Skeletal muscle tissue (tissue), 4 donors: ENCODE results near the gene FAM3B. TPM values are rescaled to one million over a fixed set of nuclear protein-coding genes. Genes with fewer than 3 reads are reported as not detected.

ENCODE experiments used
- H3K27ac ChIP-seq: one replicate; pipeline ENCODE4 v1.7.0; 2013; ENCODE audit warnings: mild to moderate bottlenecking, low read depth, low read length, inconsistent platforms
- H3K27me3 ChIP-seq, 3 donors: one replicate each; pipeline ENCODE4 v1.7.0; 2013; ENCODE audit warnings: low read length in 3 of 3; ENCODE audit not compliant: control insufficient read depth in 3 of 3, insufficient read depth in 3 of 3
- H3K36me3 ChIP-seq, 3 donors: one replicate each; pipeline ENCODE4 v1.7.0; 2013; ENCODE audit warnings: low read length in 3 of 3; ENCODE audit not compliant: control insufficient read depth in 3 of 3, insufficient read depth in 3 of 3
- H3K4me1 ChIP-seq, 3 donors: one replicate each; pipeline ENCODE4 v1.7.0; 2013; ENCODE audit warnings: low read length in 3 of 3, mild to moderate bottlenecking in 3 of 3; ENCODE audit not compliant: control insufficient read depth in 3 of 3, insufficient read depth in 3 of 3
- H3K4me3 ChIP-seq, 3 donors: one replicate each; pipeline ENCODE4 v1.7.0; 2013; ENCODE audit warnings: low read length in 3 of 3
- H3K9ac ChIP-seq, 3 donors: one replicate each; pipeline ENCODE4 v1.7.0; 2013; ENCODE audit warnings: low read length in 3 of 3, mild to moderate bottlenecking in 3 of 3, moderate library complexity in 2 of 3, low read depth in 1 of 3
- H3K9me3 ChIP-seq, 3 donors: one replicate each; pipeline ENCODE4 v1.7.0; 2013; ENCODE audit warnings: low read length in 3 of 3; ENCODE audit not compliant: control insufficient read depth in 3 of 3
- total RNA-seq: library from RNA; depleted of rRNA; stranded (reverse); fragments of >200 nt; gene quantifications from one replicate; pipeline ENCODE4 v1.2.3, GENCODE V29; 2014
- donor health status: Osteomylitis.

Gene FAM3B
- total RNA-seq, 1 donor from 2014 or later, result not detected

DNA sequence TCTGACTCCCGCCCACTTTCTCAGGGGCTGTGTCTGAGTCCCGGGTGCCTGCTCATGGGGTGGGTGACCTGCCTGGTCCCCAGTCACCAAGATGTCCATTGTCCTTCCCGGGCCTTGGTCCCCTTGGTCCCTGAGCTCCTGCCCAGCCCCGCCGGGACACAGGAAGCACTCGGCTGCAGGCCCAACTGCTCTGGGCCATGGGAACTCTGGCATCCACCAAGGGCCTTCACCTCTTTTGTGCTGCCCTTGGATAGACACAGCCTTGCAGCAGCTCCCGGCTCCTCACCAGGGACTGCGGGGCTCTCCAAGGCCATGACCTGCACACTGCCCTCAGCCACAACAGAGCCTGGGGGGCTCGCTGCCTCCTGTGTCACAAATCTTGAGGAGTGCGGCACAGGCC is 87.4 kb downstream of the FAM3B start:
- Histone ChIP-seq H3K27me3 (peaks cover 0 to 4% (median 0%) of the 10 kb centered on the region in 3 donors), H3K9me3 (no peaks in the 10 kb centered on the region), H3K4me3 (no peak overlapping the region), H3K36me3 (peaks cover 0 to 35% (median 14%) of the 10 kb centered on the region in 3 donors), H3K27ac (no peak overlapping the region), H3K4me1 (no peaks in the 10 kb centered on the region), H3K9ac (no peak overlapping the region)

DNA sequence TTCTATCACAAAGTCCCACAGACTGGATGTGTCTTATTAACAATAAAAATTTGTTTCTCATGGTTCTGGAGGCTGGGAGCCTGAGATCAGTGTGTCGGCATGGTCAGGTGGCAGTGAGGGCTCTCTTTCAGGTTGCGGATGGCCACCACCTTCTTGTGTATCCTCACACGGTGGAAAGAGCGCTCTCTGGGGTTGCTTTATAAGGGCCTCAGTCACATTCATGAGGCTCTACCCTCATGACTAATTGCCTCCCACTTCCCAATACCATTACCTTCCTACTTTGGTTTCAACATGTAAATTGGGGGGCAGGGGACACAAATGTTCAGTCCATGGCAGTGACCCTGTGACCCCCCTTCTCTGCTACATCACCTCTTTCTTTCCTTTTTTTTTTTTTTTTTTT is 88.7 kb downstream of the FAM3B start:
- Histone ChIP-seq H3K27me3 (peaks cover 0 to 4% (median 0%) of the 10 kb centered on the region in 3 donors), H3K9me3 (no peaks in the 10 kb centered on the region), H3K4me1 (no peaks in the 10 kb centered on the region), H3K4me3 (no peak overlapping the region), H3K36me3 (peaks cover 0 to 29% (median 12%) of the 10 kb centered on the region in 3 donors), H3K9ac (no peak overlapping the region), H3K27ac (no peak overlapping the region)

DNA sequence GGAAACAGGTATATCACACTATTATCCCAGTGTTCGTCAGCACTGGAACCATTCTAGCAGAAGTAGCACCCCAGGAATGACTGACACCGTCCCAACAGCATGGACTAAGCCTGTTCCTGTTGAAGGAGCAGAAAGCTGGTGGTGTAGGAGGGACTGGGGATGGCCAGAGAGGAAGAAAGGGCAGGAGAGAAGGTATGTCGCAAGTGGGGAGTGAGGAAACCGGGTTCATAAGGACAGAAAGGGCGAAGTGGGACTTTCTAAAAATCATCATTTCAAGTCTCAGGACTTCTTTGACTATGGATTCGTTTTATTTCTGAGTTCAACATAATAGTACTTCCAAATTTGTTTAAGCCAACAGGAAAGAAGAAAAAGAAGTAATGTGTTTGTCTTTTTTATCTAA is 89.7 kb downstream of the FAM3B start:
- no peak overlapping the region for H3K27ac ChIP-seq
- H3K9ac ChIP-seq, result no peak overlapping the region
- no peaks in the 10 kb centered on the region for H3K4me1 ChIP-seq
- H3K36me3 ChIP-seq, result peaks cover 0 to 29% (median 12%) of the 10 kb centered on the region in 3 donors
- no peak overlapping the region for H3K4me3 ChIP-seq
- H3K9me3 ChIP-seq, result no peaks in the 10 kb centered on the region
- peaks cover 0 to 4% (median 4%) of the 10 kb centered on the region in 3 donors for H3K27me3 ChIP-seq

Other genes with a start within 250 kb of the FAM3B start
- gene BACE2, start 148.6 kb upstream of the FAM3B start, total RNA-seq, result 39.1 TPM
- 6.8 TPM for gene MX2, start 45.2 kb downstream of the FAM3B start, total RNA-seq
- gene MX1, start 109.4 kb downstream of the FAM3B start, total RNA-seq, result 11.0 TPM
- gene TMPRSS2, start 191.4 kb downstream of the FAM3B start, total RNA-seq, result not detected